ENCODE data around the gene RHOD. TPM values are rescaled to one million over a fixed set of nuclear protein-coding genes. Genes with fewer than 3 reads are reported as not detected.

RHOD gene
- total and polyA plus RNA-seq, 9 of the 15 experiments (the other 6 are each of a cell fraction or from before 2014, with no cell fraction given) = not detected

- no peak for TF ChIP-seq MGA (IDR thresholded peaks at IDR 0.05)
- TF ChIP-seq CBFA2T2 (conservative IDR thresholded peaks at IDR 0.05) = no peak
- no peak for TF ChIP-seq MAFG (tag; conservative IDR thresholded peaks at IDR 0.05)
- peak; percentile 82 for TF ChIP-seq POLR2A (conservative IDR thresholded peaks at IDR 0.05)
- peak; percentile 10; the same call in 1 of the 2 replicates for TF ChIP-seq ZNF175 (CRISPR knock-in tag; IDR thresholded peaks at IDR 0.05; ENCODE audit: low read depth)
- TF ChIP-seq E2F6 (IDR thresholded peaks at IDR 0.05; ENCODE audit: borderline replicate concordance in 1 of 2, extremely low read depth in 1 of 2, insufficient read depth in 1 of 2, insufficient read length in 1 of 2, low read depth in 1 of 2, low read length in 1 of 2, poor library complexity in 1 of 2, severe bottlenecking in 1 of 2) = peak; percentile 31 to 65
- TF ChIP-seq IFI16 (CRISPR knock-in tag; IDR thresholded peaks at IDR 0.05) = no peak
- TF ChIP-seq EHMT2 (IDR thresholded peaks at IDR 0.05) = no peak
- no peak for TF ChIP-seq GABPA (tag; conservative IDR thresholded peaks at IDR 0.05; ENCODE audit: low read depth)
- no peak for TF ChIP-seq ETV5 (CRISPR knock-in tag; IDR thresholded peaks at IDR 0.05; ENCODE audit: low read depth)
- no peak for TF ChIP-seq NR2C2 (CRISPR knock-in tag; IDR thresholded peaks at IDR 0.05)
- TF ChIP-seq NR2C2 (tag; IDR thresholded peaks at IDR 0.05) = 0 out of 2 replicates have a peak, but pooled peaks have one; percentile 17
- TF ChIP-seq MCM3 (IDR thresholded peaks at IDR 0.05) = no peak
- TF ChIP-seq CHD1 (IDR thresholded peaks at IDR 0.05; ENCODE audit: low read length) = peak; percentile 58
- TF ChIP-seq NCOA2 (IDR thresholded peaks at IDR 0.05; ENCODE audit: partially characterized antibody in 2 of 2) = no peak
These were observed 62.3 kb downstream of the RHOD start, which contains the start of gene KDM2A (continued) for GRCh38 chr11:67118801-67119584.

Data from K562 (cell line).